ENCODE measurements around the gene MRNIP.

DNA sequence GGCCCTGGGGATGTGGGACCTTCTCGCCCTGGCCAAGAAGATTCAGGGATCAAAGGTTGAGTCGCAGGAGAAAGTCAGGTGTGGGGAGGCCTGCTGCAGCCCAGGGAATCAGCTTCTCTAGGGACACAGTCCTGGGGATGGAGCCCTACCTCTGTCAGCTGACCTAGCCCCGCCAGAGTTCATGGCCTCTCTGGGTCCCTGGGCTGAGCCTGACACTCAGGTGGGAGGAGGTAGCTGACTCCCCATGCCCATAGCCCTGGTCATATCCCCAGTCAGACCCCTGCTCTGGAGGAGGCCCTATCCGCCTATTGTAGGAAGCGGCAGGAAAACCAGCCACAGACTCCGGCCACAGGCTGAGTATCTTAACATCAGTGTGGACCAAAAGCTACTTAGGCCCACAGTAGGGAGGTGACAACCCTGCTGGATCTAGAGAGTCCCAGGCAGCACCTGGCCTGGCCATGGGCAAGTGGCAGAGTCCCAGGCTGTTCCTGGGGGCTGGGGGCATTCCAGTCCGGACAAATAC lies 15.0 kb upstream of the MRNIP start:
- TF ChIP-seq CTCF (optimal IDR thresholded peaks at IDR 0.05 in 1 of 3, IDR thresholded peaks at IDR 0.05 in 1 of 3, conservative IDR thresholded peaks at IDR 0.05 in 1 of 3; ENCODE audit: extremely low read depth in 1 of 3, insufficient read depth in 2 of 3, low read length in 3 of 3) (no peak), EZH2 (IDR thresholded peaks at IDR 0.05; ENCODE audit: low read length) (no peak)
